HEK293 (cell line): Measurements from ENCODE around the gene PRX.

Experiments used
- CTCF ChIP-seq: fragments of 450-650 bp; formaldehyde crosslinking; IDR thresholded peaks from 2 replicates; pipeline ENCODE4 v1.5.1; 2016; ENCODE audit warnings: missing biosample characterization, missing genetic modification characterization
- ELK4 ChIP-seq: IDR thresholded peaks from 2 replicates; pipeline ENCODE4 v1.6.1; 2011; ENCODE audit warnings: mild to moderate bottlenecking, low read depth, low read length, borderline replicate concordance

GRCh38 chr19:40424637-40425449 lies 11.7 kb upstream of the PRX start:
- TF ChIP-seq ELK4 (no peak), CTCF (tag by site-specific recombination) (no peak)
